Activated CD4-positive, alpha-beta T cell treated with anti-CD3 and anti-CD28 coated beads for 48 hours (primary cell): ENCODE measurements around the gene PTEN.
"Not testable (repeated sequence)": the region's sequence is repeated elsewhere in the genome, so short reads cannot be mapped to it uniquely, and the experiment has no call there.

Experiments used
- DNase-seq: peaks from one replicate; pipeline ENCODE4 v3.0.0-alpha.2; 2020

The PTEN gene

DNA sequence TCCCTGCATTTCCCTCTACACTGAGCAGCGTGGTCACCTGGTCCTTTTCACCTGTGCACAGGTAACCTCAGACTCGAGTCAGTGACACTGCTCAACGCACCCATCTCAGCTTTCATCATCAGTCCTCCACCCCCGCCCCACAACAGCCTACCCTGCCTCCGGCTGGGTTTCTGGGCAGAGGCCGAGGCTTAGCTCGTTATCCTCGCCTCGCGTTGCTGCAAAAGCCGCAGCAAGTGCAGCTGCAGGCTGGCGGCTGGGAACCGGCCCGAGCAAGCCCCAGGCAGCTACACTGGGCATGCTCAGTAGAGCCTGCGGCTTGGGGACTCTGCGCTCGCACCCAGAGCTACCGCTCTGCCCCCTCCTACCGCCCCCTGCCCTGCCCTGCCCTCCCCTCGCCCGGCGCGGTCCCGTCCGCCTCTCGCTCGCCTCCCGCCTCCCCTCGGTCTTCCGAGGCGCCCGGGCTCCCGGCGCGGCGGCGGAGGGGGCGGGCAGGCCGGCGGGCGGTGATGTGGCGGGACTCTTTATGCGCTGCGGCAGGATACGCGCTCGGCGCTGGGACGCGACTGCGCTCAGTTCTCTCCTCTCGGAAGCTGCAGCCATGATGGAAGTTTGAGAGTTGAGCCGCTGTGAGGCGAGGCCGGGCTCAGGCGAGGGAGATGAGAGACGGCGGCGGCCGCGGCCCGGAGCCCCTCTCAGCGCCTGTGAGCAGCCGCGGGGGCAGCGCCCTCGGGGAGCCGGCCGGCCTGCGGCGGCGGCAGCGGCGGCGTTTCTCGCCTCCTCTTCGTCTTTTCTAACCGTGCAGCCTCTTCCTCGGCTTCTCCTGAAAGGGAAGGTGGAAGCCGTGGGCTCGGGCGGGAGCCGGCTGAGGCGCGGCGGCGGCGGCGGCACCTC is at the start of gene PTEN, which contains the start of gene KLLN:
TSS of gene PTEN (plus strand) at position 573 of the 891 bp plus-strand sequence. CDS start 845 bp downstream, outside the sequence.
TSS of gene KLLN (minus strand) at position 481 of the 891 bp plus-strand sequence. CDS start 1,046 bp downstream, outside the sequence.
- DNase-seq, result peak; percentile 88

DNA sequence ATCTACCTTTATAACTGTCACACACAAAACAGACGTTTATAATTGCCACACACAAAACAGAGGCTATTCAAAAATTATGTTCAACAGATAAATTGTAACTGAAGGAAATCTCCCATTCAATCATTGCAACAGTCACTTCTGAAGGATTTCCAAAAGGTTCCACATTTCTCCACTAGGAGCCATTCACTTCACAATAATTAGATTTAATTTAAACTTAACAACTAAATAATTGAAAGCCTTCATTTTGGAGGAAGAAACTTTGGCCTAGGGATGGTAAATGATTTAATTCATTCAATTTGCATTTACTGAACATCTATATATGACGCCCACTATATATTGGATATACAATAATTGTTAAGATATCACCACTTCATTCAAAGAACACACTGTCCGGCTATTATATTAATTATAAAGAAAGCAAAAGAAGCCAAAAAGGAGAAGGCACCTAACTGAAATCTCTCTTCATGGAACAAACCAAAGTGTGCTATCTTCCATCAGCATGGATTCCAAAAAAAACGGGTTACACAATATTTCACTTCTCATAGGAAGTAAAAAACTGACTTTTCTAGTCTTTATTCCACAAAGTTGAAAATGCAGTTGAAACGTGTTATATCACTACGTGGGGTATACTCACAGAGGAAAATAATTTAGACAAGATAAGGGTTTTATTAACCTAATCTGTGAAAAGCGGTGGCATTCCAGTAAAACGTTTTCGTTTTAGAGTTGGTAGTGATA is 47.1 kb upstream of the PTEN start:
- DNase-seq, result no peak

DNA sequence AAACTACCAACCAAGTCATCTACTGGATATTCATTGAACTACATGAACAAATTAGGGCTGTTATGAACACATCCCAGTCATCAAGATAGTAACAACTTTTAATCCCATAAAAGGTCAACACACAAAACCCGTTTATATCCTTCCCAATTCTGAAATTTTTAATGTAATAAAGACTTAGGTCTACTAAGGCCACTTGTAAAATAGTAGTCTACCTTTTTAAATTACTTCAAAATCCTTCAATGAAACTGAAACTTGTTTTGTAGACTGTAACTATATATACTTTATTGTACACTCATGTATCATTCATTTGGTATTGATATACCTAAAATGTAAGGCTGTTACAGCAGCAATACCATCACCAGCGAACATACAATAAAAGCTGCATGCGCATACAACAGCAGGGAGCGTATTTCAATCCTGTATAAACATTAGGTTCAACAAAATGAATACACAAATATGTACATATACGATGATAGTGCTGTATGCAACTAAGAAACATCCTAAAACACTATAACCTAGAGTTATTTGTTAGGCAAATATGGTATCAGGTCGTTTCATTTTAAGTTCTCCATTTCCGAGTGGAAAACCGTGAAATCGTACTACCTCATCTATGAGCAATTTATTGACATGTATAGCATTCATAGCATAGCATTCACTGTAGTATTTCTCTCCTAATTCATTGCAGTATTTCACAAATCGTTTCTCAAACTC is 46.4 kb upstream of the PTEN start:
- no peak for DNase-seq

DNA sequence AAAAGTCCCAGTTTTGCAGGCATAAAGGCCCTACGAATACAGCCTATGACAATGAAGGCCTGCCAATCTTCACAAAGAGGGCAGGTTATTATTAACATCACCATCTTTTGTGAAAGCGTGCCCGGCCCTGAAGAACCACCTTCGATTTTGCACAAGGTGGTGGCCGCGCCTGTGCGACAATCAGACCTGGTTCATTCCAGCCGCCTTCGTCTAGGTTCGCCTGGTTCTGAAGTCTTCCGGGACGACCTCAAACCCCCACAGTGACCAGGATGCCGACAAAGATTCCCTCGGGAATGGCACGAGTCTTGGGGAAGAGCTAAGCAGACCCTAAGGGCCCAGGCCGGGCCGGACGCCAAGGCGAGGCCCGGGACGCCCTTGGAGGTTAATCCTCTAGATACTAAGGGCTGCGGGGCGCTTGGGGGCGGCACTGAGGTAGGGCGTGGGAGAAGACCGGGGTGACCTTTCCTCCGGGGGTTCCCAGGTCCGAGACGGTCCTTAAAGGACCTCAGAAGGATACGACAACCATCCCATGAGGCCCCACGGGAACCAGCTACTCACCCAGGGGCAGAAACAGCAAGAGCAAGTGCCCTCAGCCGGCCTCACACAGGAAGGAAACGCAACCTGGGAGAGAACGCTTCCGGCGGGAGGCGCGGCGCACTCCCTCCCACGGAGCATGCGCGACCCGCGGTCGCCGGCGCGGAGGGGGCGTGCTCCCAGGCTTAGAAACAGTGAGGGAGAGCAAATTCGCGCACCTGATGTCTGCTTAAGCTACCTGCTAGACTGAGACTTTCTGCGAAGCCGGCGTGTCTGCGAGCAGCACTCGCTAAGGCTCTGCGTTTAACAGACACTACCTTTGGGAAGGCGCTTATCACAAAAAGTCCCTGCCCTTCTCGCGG is 45.6 kb upstream of the PTEN start, which contains the start of gene ATAD1:
TSS of gene ATAD1 (minus strand) at position 618 of the 896 bp plus-strand sequence. CDS start 3,627 bp downstream, outside the sequence.
- DNase-seq, result peak; percentile 92

DNA sequence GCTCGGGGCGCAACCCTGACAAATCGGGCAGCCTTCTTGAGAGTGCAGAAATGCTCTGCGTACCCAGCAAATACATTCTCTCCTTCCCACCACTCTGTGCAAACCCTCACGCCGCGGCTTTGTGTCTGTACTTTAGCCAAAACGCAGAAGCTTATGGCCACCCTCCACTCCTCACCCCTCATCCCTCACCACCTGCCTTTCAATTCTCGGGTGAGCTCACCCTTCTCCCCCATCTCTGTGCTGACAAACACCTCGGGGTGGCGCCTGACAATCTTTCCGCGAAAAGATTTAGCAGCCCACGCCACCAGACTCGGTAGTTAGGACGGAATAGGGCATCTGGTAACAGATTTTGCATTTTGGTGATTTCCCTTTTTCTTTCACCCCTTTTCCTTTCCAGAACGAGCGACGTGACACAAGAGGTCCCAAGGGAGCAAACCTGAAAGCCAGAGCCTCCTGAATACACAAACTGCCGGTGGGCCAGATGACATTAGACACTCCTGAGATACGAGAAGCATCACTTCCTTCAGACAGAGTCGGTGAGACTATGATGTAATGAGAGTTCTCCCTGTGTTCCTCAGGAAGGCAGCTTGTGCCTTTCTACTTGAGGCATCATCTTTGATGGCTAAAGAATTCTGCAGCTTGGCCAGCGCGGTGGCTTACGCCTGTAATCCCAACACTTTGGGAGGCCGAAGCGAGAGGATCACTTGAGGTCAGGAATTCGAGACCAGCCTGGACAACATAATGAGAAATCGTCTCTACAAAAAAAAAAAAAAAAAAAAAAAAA is 44.7 kb upstream of the PTEN start:
- DNase-seq, result peak; percentile 74

DNA sequence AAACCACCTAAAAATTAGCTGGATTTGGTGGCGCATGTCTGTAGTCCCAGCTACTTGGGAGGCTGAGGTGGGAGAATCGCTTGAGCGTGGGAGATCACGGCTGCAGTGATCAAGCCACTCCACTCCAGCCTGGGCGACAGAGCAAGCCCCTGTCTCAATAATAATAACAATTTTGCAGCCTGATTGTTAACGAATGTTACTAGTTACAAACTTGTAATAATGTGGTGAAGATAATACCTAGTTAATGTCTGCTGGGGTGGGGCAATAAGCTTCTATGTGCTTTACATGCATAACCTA is 44.2 kb upstream of the PTEN start:
- no peak for DNase-seq

DNA sequence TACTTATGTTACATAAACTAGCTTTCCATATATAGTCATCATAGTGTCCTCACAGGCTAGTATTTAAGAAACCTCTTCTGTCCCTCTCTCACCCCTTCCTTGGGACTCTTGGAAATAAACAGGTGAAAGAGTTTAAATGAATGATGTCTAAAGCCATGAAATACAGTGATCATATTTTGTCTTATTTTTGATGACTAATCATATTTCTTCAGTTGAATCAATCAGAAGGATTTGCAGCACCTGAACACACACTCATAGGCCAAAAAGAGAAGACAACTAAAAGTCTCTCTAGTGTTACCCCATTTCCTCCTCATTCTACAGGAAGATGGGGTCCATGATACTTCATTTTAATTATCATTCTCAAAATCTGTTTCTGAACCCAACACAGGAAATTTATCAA is 36.8 kb upstream of the PTEN start:
- no peak for DNase-seq

DNA sequence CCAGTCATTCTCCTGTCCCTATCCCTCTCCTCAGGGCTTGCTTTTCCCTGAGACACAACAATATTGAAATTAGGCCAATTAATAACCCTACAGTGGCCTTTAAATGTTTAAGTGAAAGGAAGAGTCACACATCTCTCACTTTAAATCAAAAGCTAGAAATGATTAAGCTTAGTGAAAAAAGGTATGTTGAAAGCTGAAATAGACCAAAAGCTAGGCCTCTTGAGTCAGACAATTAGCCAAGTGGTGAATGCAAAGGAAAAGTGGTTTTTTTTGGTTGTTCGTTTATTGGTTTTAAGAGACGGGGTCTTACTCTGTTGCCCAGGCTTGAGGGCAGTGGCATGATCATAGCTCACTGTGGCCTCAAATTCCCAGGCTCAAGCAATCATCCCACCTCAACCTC is 35.7 kb upstream of the PTEN start:
- no peak for DNase-seq

DNA sequence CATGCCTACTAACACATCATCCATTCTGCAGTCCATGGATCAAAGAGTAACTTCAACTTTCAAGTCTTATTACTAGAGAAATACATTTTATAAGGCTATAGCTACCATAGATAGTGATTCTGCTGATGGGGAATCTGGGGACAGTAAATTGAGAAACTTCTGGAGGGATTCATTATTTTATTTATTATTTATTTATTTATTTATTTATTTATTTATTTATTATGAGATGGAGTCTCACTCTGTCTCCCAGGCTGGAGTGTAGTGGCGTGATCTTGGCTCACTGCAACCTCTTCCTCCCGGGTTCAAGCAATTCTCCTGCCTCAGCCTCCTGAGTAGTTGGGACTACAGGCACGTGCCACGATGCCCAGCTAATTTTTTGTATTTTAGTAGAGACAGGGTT is 34.4 kb upstream of the PTEN start:
- not testable (repeated sequence) for DNase-seq

DNA sequence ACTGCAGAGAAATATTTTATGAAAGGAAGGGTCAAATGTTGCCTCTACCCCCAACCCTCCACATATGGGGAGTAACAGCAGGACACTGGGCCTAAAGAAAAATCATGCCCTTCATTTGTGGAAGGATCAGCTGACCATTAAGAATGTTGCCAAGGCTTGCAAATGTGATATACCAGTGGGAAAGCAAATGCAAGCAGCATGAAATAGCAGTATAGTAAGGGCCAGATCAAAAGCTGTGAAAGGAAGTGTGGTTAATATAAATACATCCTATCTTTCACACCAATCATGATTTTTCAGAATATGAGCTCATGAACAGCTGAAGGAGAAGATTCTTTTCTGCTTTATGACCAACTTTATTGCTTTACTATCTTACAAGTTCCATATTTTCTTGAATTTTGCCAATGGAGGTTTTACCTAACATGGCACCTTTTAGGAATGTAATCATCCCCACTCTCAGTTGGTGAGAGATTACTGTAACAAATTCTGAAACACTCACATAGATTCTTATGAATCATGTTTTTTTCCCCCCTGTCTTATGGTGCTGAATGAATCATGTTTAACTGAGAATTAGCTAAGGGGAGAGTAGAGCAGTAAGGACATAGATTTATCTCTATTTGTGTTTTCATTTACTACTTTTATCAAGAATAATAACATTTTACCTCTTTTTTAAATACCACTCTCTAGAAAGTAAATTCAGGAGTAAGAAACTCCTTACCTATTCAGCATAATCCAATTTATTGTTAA is 33.3 kb upstream of the PTEN start:
- no peak for DNase-seq

DNA sequence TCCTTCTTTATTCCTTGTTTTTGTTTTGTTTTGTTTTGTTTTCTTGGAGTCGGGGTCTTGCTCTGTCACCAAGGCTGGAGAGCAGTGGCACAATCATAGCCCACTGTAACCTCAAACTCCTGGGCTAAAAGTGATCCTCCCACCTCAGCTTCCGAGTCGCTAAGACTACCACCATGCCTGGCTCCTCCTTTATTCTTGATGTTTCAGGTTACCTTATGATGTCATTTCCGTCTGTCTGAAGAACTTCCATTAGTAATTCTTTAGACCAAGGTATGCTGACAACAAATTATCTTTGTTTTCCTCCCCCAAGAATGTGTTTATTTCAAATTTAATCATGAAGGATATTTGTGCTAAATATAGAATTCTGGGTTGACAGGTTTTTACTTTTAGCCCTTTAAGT is 27.3 kb upstream of the PTEN start:
- DNase-seq, result no peak

DNA sequence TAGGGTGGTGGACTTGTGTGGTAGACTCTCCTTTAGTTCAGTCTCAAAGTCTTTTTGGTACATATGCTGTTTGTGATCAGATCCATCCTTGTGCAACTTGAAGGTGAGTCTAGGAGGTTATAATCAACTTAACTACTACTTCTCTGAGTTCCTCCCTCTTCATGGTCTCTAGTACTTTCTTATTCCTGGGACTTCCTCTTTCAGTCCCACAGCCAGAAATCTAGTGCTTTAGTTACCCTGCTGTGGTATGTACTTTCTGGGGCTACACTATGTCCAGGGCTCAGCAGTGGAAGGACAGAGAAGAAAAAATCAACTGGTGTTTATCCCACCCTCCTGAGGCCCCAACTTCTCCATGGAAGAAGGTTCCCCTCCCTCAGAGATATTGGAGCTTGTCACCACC is 26.0 kb upstream of the PTEN start:
- no peak for DNase-seq

DNA sequence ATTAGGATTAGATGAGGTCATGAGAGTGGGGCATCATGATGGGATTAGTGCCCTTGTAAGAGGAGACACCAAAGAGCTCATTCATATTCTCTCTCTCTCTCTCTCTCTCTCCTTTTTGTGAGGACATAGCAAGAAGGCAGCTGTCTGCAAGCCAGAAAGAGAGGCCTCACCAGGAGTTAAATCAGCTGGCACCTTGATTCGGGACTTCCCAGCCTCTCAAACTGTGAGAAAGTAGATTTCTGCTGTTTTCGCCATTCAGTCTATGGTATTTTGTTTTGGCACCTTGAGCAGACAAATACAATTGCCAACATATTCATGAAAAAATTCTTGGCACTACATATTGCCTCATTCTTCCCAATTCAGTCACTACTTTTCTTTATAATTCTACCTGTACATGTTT is 24.8 kb upstream of the PTEN start:
- no peak for DNase-seq

DNA sequence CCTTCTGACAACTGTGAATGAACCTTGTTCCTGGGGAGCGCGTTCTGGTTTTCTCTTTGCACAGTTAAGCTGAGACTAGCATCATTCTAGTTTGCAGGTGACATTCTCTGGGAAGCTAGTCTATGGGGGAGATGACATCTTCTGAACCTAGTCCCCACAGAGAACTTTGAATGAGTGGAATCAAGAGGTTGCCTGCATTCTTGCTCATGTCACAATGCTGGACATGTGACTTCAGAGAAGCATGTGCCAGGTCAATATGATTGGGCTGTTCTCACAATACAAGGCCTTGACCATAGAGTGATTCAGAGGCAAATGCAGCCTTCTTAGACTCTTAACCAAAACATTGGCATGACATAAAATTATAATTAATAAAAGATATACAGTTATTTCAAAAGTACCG is 22.2 kb upstream of the PTEN start:
- DNase-seq, result no peak

DNA sequence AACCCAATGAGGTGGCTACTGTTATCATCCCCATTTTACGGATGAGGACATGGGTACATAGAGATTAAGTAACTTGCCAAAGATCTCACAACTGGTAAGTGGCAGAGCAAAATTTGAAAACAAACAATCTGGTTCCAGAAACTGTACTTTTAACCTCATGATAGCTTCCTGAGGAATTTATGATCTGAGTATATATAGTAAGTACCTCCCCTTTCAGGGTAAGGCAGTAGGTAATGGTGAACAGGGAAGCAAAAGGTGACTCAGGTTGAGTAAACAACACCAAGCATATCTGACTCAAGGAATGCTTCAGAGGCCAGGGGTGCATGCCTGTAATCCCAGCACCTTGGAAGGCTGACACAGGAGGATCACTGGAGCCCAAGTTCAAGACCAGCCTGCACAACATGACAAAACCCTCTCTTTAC is 21.2 kb upstream of the PTEN start:
- no peak for DNase-seq

DNA sequence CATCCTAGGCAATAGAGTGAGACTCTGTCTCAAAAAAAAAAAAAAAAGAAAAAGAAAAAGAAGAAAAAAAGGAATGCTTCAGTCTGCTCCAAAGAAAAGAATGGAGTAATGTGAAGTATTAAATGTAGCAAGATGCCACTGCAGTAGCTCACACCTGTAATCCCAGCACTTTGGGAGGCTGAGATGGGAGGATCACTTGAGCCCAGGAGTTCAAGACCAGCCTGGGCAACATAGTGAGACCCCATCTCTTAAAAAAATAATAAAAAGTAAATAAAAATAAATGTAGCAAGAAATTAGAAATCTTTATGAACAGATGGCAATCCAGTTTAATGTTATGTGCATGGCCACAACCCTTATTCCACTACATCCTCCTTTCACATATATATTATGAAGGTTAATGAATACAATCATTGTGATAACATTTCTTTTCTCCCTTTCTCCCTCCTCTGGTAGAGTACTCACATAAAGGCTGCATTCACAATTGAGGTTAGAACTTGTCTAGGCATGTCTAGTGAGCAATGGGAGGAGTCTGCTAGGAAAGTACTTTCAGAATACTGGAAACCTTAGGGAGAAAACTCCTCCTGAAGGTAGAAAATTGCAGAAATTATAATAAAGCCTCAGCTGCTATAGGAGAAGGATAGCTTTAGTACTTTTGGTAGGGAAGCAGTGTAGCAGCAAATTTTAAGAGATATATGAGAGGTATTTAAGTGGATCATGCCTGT is 20.5 kb upstream of the PTEN start:
- DNase-seq, result no peak

DNA sequence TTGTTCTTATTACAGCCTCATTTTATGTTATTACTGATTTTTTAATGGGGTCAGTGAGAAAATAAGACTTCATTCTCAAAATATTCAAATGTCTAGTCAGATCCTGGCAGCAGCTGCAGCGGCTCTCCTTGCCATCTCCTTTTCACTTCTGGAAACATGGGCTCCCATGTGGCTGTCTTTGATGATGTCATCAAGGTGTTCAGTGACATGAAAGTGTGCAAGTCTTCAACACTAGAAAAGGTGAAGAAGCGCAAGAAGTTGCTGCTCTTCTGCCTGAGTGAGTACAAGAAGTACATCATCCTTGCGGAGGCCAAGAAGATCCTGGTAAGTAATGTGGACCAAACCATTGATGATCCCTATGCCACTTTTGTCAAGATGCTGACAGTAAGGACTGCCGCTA is 19.7 kb upstream of the PTEN start:
- DNase-seq, result no peak

DNA sequence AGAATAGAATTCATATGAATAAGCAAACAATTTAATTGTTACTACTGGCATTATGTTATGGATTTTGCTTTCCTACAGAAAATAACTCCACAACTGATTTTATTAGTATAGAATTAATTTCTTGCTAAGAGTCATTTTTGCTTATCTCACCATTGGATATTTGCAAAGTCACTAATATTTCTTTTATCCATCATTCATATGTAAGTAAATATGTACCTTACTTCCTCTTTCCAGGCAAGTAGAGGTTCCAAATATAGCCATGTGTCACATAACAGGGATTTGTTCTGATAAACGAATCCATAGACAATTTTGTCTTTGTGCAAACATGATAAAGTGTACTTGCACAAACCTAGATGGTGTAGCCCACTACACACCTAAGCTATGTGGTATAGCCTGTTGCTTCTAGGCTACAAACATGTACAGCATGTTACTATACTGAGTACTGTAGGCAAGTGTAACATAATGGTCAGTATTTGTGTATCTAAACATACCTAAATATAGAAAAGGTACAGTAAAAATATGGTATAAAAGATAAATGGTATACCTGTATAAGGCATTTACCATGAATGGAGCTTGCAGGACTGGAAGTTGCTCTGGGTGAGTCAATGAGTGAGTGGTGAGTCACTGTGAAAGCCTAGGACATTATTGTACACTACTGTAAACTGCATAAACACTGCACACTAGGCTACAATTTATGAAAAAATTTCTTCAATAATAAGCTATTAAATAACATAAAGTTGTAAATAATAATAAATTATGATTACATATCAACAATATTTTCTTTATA is 18.4 kb upstream of the PTEN start:
- peak; percentile 7 for DNase-seq

DNA sequence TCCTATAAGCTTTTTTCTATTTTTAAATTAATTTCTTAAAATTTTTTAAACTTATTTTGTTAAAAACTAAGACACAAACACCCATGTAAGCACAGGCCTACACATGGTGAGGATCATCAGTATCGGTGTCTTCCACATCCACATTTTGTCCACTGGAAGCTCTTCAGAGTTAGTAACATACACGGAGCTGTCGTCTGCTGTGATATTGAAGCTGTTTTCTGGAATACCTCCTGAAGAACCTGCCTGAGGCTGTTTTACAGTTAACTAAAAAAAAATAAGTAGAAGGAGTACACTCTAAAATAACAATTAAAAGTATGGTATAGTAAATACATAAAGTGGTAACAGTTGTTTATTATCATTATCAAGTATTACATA is 17.8 kb upstream of the PTEN start:
- DNase-seq, result no peak
